ENCODE data around the gene TTC9.

The TTC9 gene

DNA sequence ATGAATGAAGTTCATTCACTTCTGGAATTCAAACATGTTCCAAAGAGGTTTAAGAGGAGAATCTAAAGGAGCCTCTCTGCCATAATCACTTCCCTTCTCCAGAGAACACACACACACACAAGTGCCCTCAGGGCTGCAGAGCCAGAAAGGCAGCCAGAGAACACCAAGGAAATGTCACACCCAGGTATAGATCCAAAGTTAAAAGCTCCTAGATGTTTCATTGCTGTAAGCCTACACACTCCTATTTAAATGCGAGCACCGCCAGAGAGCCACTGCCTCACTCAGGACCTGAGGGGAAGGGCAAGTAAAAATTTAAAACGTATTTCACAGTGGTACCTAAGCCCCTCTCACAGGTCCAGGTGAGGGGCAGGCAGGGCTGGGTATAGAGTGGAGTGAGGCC lies 82.4 kb downstream of the TTC9 start:
- ATAC-seq (ENCODE audit: low read depth) (no peak), DNase-seq (ENCODE audit: low spot score in 2 of 2) (no peak)
- Mint-ChIP-seq H3K9me3 (no peaks in the 10 kb centered on the region), H3K27me3 (no peaks in the 10 kb centered on the region), H3K27ac (no peak overlapping the region), H3K4me3 (no peak overlapping the region), H3K4me1 (peaks cover 19% of the 10 kb centered on the region), H3K36me3 (peaks cover 6% of the 10 kb centered on the region)

DNA sequence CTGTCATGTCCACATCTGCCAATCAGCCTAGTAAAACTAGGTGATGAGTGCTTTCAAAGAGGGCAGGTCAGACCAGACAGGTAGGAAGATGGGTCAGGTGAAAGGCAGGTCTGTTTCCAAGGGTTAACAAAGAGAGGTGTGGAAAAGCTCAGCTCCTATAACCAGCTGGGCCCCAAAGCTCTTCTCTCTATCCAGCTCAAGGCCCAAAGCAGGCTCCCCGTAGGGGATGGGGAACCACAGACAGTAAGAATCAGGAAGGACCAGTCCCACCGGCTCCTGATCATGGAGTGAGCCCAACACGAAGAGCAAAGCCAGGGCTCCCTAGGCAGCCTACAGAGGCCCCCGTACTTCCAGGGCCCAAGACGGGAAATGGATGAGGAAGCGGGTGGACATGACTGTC lies 83.2 kb downstream of the TTC9 start:
- no peaks in the 10 kb centered on the region for H3K9me3 Mint-ChIP-seq
- peaks cover 9% of the 10 kb centered on the region for H3K36me3 Mint-ChIP-seq
- no peak for DNase-seq (ENCODE audit: low spot score in 2 of 2)
- ATAC-seq (ENCODE audit: low read depth): no peak
- H3K27ac Mint-ChIP-seq: no peak overlapping the region
- peaks cover 19% of the 10 kb centered on the region for H3K4me1 Mint-ChIP-seq
- H3K4me3 Mint-ChIP-seq: no peak overlapping the region
- H3K27me3 Mint-ChIP-seq: no peaks in the 10 kb centered on the region
